HG03558 (cell line): ENCODE data around the gene PHF20.
"Not testable (repeated sequence)": the region's sequence is repeated elsewhere in the genome, so short reads cannot be mapped to it uniquely, and the experiment has no call there.

Experiments used
- ATAC-seq: cut with Tn5 transposase; IDR thresholded peaks from one replicate; pipeline ENCODE4 v1.9.1; 2021; ENCODE audit warnings: moderate number of reproducible peaks; ENCODE audit not compliant: unreplicated experiment; ENCODE audit errors: extremely low read depth

The PHF20 gene

GRCh38 chr20:35771689-35772562 is at the start of gene PHF20:
TSS of gene PHF20 (plus strand) at chr20:35772015. CDS start at chr20:35801523, 29,508 bp downstream.
- ATAC-seq, result peak; percentile 48

GRCh38 chr20:35723275-35723639 is 48.6 kb upstream of the PHF20 start:
- ATAC-seq, result not testable (repeated sequence)

GRCh38 chr20:35723652-35724320 is 48.0 kb upstream of the PHF20 start:
- ATAC-seq, result not testable (repeated sequence)

- ATAC-seq, result no peak
Measured at GRCh38 chr20:35724321-35725230, 47.2 kb upstream of the PHF20 start.

- ATAC-seq, result no peak
Measured at GRCh38 chr20:35726842-35727711, 44.7 kb upstream of the PHF20 start.

- ATAC-seq, result no peak
Measured at GRCh38 chr20:35729283-35729807, 42.5 kb upstream of the PHF20 start.

- ATAC-seq, result no peak
Measured at GRCh38 chr20:35729836-35730582, 41.8 kb upstream of the PHF20 start.

- no peak for ATAC-seq
Measured at GRCh38 chr20:35730583-35731468, 41.0 kb upstream of the PHF20 start.

- no peak for ATAC-seq
Measured at GRCh38 chr20:35731469-35731788, 40.4 kb upstream of the PHF20 start.

GRCh38 chr20:35731862-35732643 is 39.8 kb upstream of the PHF20 start:
- no peak for ATAC-seq

- ATAC-seq, result no peak
Measured at GRCh38 chr20:35732644-35732982, 39.2 kb upstream of the PHF20 start.

GRCh38 chr20:35734374-35734773 is 37.4 kb upstream of the PHF20 start:
- no peak for ATAC-seq

GRCh38 chr20:35734777-35735649 is 36.8 kb upstream of the PHF20 start:
- no peak for ATAC-seq

- no peak for ATAC-seq
Measured at GRCh38 chr20:35735826-35736470, 35.9 kb upstream of the PHF20 start.

- no peak for ATAC-seq
Measured at GRCh38 chr20:35737865-35738333, 33.9 kb upstream of the PHF20 start.
